Measurements from ENCODE around the gene TGIF2. TPM values are rescaled to one million over a fixed set of nuclear protein-coding genes. Genes with fewer than 3 reads are reported as not detected.

TGIF2 gene
- total RNA-seq, 2 donors from 2014 or later: 33.4 to 39.0 TPM

- H3K27ac Mint-ChIP-seq: no peak overlapping the region
- DNase-seq: no peak
- H3K27ac ChIP-seq (ENCODE audit: low read depth, low read length): no peak overlapping the region
- TF ChIP-seq, protein P1, sequence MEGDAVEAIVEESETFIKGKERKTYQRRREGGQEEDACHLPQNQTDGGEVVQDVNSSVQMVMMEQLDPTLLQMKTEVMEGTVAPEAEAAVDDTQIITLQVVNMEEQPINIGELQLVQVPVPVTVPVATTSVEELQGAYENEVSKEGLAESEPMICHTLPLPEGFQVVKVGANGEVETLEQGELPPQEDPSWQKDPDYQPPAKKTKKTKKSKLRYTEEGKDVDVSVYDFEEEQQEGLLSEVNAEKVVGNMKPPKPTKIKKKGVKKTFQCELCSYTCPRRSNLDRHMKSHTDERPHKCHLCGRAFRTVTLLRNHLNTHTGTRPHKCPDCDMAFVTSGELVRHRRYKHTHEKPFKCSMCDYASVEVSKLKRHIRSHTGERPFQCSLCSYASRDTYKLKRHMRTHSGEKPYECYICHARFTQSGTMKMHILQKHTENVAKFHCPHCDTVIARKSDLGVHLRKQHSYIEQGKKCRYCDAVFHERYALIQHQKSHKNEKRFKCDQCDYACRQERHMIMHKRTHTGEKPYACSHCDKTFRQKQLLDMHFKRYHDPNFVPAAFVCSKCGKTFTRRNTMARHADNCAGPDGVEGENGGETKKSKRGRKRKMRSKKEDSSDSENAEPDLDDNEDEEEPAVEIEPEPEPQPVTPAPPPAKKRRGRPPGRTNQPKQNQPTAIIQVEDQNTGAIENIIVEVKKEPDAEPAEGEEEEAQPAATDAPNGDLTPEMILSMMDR (conservative IDR thresholded peaks at IDR 0.05): no peak
- H3K9me3 Mint-ChIP-seq: no peaks in the 10 kb centered on the region
- no peaks in the 10 kb centered on the region for H3K27me3 Mint-ChIP-seq (ENCODE audit: insufficient read depth)
- H3K4me3 ChIP-seq (ENCODE audit: low read length): no peak overlapping the region
- H3K4me3 Mint-ChIP-seq: no peak overlapping the region
- no peaks in the 10 kb centered on the region for H3K27me3 ChIP-seq (ENCODE audit: control insufficient read depth, insufficient read depth, low read length, poor library complexity, severe bottlenecking)
- WGBS, 2 experiments (ENCODE audit: insufficient coverage in 1 of 2, insufficient read length in 1 of 2): 95 to 100% methylated on average over 2 to 4 of the region's 4 CpGs
- no peak overlapping the region for H3K9ac ChIP-seq (ENCODE audit: extremely low read depth, low read length, poor library complexity, severe bottlenecking)
- peaks cover 56% of the 10 kb centered on the region for H3K36me3 ChIP-seq (ENCODE audit: control insufficient read depth, insufficient read depth, low read length)
- H3K9me3 ChIP-seq (ENCODE audit: control insufficient read depth, low read length): no peaks in the 10 kb centered on the region
- peaks cover 47% of the 10 kb centered on the region for H3K36me3 Mint-ChIP-seq (ENCODE audit: low read depth)
- peaks cover 6% of the 10 kb centered on the region for H3K4me1 Mint-ChIP-seq
- no peaks in the 10 kb centered on the region for H3K4me1 ChIP-seq (ENCODE audit: control insufficient read depth, insufficient read depth, low read length)
Observed at GRCh38 chr20:36582322-36582721, 8.9 kb downstream of the TGIF2 start.

DNA sequence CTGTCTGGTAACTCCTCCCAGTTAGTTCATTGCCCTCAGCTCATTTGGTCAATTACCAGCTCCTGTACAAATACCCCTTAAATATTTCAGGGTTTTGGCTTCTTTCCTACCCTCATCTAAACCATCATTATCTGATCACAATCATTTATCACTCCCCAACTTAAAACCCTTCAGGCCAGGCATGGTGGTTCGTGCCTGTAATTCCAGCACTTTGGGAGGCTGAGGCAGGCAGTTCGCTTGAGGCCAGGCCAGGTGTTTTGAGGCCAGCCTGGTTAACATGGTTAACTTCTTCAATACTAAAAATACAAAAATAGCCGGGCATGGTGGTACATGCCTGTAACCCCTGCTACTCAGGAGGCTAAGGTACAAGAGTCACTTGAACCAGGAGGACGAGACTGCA is 9.4 kb downstream of the TGIF2 start:
- no peaks in the 10 kb centered on the region for H3K4me1 ChIP-seq (ENCODE audit: control insufficient read depth, insufficient read depth, low read length)
- H3K4me3 Mint-ChIP-seq: no peak overlapping the region
- DNase-seq: no peak
- no peak overlapping the region for H3K27ac ChIP-seq (ENCODE audit: low read depth, low read length)
- H3K27ac Mint-ChIP-seq: no peak overlapping the region
- H3K27me3 ChIP-seq (ENCODE audit: control insufficient read depth, insufficient read depth, low read length, poor library complexity, severe bottlenecking): no peaks in the 10 kb centered on the region
- no peaks in the 10 kb centered on the region for H3K9me3 ChIP-seq (ENCODE audit: control insufficient read depth, low read length)
- no peaks in the 10 kb centered on the region for H3K9me3 Mint-ChIP-seq
- peaks cover 58% of the 10 kb centered on the region for H3K36me3 ChIP-seq (ENCODE audit: control insufficient read depth, insufficient read depth, low read length)
- no peak overlapping the region for H3K9ac ChIP-seq (ENCODE audit: extremely low read depth, low read length, poor library complexity, severe bottlenecking)
- no peak overlapping the region for H3K4me3 ChIP-seq (ENCODE audit: low read length)
- peaks cover 6% of the 10 kb centered on the region for H3K4me1 Mint-ChIP-seq
- no peaks in the 10 kb centered on the region for H3K27me3 Mint-ChIP-seq (ENCODE audit: insufficient read depth)
- 94% methylated on average over 3 to 4 of the region's 4 CpGs for WGBS, 2 experiments (ENCODE audit: insufficient coverage in 1 of 2, insufficient read length in 1 of 2)
- TF ChIP-seq, protein P1 (conservative IDR thresholded peaks at IDR 0.05): no peak
- peaks cover 50% of the 10 kb centered on the region for H3K36me3 Mint-ChIP-seq (ENCODE audit: low read depth)

DNA sequence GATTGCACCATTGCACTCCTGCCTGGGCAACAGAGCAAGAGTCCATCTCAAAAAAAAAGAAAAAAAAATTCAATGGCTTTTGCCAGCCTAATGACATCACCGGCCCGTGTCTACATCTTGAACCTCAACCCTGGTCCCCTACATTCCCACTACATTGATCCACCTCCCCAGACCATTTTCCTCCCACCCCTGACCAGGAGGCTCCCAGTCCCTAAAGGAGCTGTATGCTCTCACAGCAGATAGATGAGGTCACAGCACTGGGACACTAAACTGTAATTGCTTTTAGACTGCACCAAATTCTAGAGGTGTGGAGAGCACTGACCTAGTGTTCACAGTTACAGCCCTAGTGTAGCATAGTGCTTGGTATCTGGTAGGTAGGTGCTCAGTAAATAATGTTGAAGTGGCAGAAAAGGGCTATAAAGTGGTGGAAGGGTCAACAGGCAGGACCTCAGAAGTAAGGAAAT is 10.7 kb downstream of the TGIF2 start:
- Histone ChIP-seq H3K27me3 (ENCODE audit: control insufficient read depth, insufficient read depth, low read length, poor library complexity, severe bottlenecking) (no peaks in the 10 kb centered on the region), H3K4me3 (ENCODE audit: low read length) (no peak overlapping the region), H3K9me3 (ENCODE audit: control insufficient read depth, low read length) (no peaks in the 10 kb centered on the region), H3K9ac (ENCODE audit: extremely low read depth, low read length, poor library complexity, severe bottlenecking) (no peak overlapping the region), H3K4me1 (ENCODE audit: control insufficient read depth, insufficient read depth, low read length) (no peaks in the 10 kb centered on the region), H3K27ac (ENCODE audit: low read depth, low read length) (no peak overlapping the region), H3K36me3 (ENCODE audit: control insufficient read depth, insufficient read depth, low read length) (peaks cover 54% of the 10 kb centered on the region)
- no peaks in the 10 kb centered on the region for H3K27me3 Mint-ChIP-seq (ENCODE audit: insufficient read depth)
- 92% methylated on average over 2 of the region's 2 CpGs; no CpG with 5 or more reads in 1 of the 2 experiments for WGBS, 2 experiments (ENCODE audit: insufficient coverage in 1 of 2, insufficient read length in 1 of 2)
- TF ChIP-seq, protein P1 (conservative IDR thresholded peaks at IDR 0.05): no peak
- peaks cover 6% of the 10 kb centered on the region for H3K4me1 Mint-ChIP-seq
- no peak for DNase-seq
- H3K4me3 Mint-ChIP-seq: no peak overlapping the region
- H3K9me3 Mint-ChIP-seq: no peaks in the 10 kb centered on the region
- H3K36me3 Mint-ChIP-seq (ENCODE audit: low read depth): peaks cover 53% of the 10 kb centered on the region
- no peak overlapping the region for H3K27ac Mint-ChIP-seq

Measured in endodermal cell (in vitro differentiated cells).